GM23248 (cell line): ENCODE data around the gene FAM81A.

Experiments used
- EZH2 ChIP-seq: fragments of 200-600 bp; sonication (generic); IDR thresholded peaks from 2 replicates; pipeline ENCODE4 v1.6.1; 2018; ENCODE audit warnings: antibody characterized with exemption, mild to moderate bottlenecking; ENCODE audit not compliant: insufficient read depth, poor library complexity, severe bottlenecking
- EZH2phosphoT487 ChIP-seq: fragments of 200-600 bp; sonication (generic); IDR thresholded peaks from 2 replicates; pipeline ENCODE4 v1.6.1; 2018; ENCODE audit warnings: antibody characterized with exemption, moderate library complexity, mild to moderate bottlenecking, low read depth; ENCODE audit not compliant: insufficient read depth

- TF ChIP-seq EZH2 (no peak), EZH2phosphoT487 (no peak)
Observed at GRCh38 chr15:59523702-59524101, 85.7 kb downstream of the FAM81A start.
